H1 (cell line): Measurements from ENCODE around the gene SMIM33. TPM values are rescaled to one million over a fixed set of nuclear protein-coding genes. Genes with fewer than 3 reads are reported as not detected.

Source experiments
- CTCF ChIA-PET: fragments of 300-600 bp; sonication (Branson Sonifier 250); formaldehyde crosslinking; loops from one replicate; lab custom pipeline; 2021; ENCODE audit not compliant: partially characterized antibody; lab: Charles Lee
- POLR2A ChIA-PET: fragments of 300-600 bp; sonication (Branson Sonifier 250); formaldehyde crosslinking; loops from one replicate; lab custom pipeline; 2021; ENCODE audit warnings: inconsistent platforms; ENCODE audit not compliant: partially characterized antibody; lab: Charles Lee
- DNase-seq, 2 experiments: peaks; one replicate each; pipeline versions ENCODE4 v3.0.0 to v3.0.0-alpha.2; 2010 to 2022; ENCODE audit warnings: low spot score in 2 of 2, low read depth in 1 of 2, mixed read lengths in 1 of 2
- FAIRE-seq: peaks from 2 replicates; lab custom pipeline; 2011; peaks lifted over from hg19 to GRCh38; lab: Jason Lieb, UNC
- H2AFZ ChIP-seq: 2 replicates; pipeline ENCODE4 v1.8.1; 2012; ENCODE audit warnings: low read length, inconsistent platforms
- H2AK5ac ChIP-seq: 2 replicates; pipeline ENCODE4 v1.6.1; 2013; ENCODE audit warnings: low read depth, low read length
- H2BK120ac ChIP-seq: replicated peaks from 2 replicates; pipeline ENCODE3; 2013; ENCODE audit warnings: low read depth, low read length, inconsistent platforms
- H2BK12ac ChIP-seq: 2 replicates; pipeline ENCODE4 v1.6.1; 2013; ENCODE audit warnings: low read depth, low read length
- H2BK15ac ChIP-seq: 2 replicates; pipeline ENCODE4 v1.6.1; 2013; ENCODE audit warnings: low read length
- H2BK20ac ChIP-seq: 2 replicates; pipeline ENCODE4 v1.6.1; 2013; ENCODE audit warnings: low read length
- H2BK5ac ChIP-seq: 2 replicates; pipeline ENCODE4 v1.6.1; 2013; ENCODE audit warnings: low read depth, low read length
- H3K14ac ChIP-seq: 2 replicates; pipeline ENCODE4 v1.6.1; 2013; ENCODE audit warnings: inconsistent platforms; ENCODE audit not compliant: insufficient read length
- H3K18ac ChIP-seq: 2 replicates; pipeline ENCODE4 v1.6.1; 2013; ENCODE audit warnings: low read length; ENCODE audit errors: extremely low read depth
- H3K23ac ChIP-seq: 2 replicates; pipeline ENCODE4 v1.6.1; 2013; ENCODE audit warnings: inconsistent platforms; ENCODE audit not compliant: insufficient read length
- H3K23me2 ChIP-seq: 2 replicates; pipeline ENCODE4 v1.6.1; 2013; ENCODE audit warnings: low read depth, low read length
- H3K27ac ChIP-seq: 2 replicates; pipeline ENCODE4 v1.6.1; 2011; ENCODE audit warnings: low read depth, low read length, inconsistent platforms
- H3K27me3 ChIP-seq, 4 experiments: replicated peaks in 1 of 4; 1 replicate in 1 of 4; 2 replicates in 3 of 4; pipeline versions ENCODE4 v1.6.1 to v1.8.1; 2011 to 2013; ENCODE audit warnings: low read length in 3 of 4, mild to moderate bottlenecking in 3 of 4, inconsistent platforms in 2 of 4, mixed read lengths in 2 of 4, moderate library complexity in 1 of 4; ENCODE audit not compliant: control insufficient read depth in 3 of 4, insufficient read depth in 3 of 4; ENCODE audit errors: extremely low read depth in 1 of 4
- H3K36me3 ChIP-seq, 4 experiments: 2 replicates each; pipeline versions ENCODE4 v1.6.1 to v1.8.1; 2011 to 2013; ENCODE audit warnings: mild to moderate bottlenecking in 4 of 4, low read length in 3 of 4, moderate library complexity in 2 of 4, control low read depth in 1 of 4, inconsistent platforms in 1 of 4; ENCODE audit not compliant: insufficient read depth in 4 of 4, control insufficient read depth in 2 of 4
- H3K4ac ChIP-seq: replicated peaks from 2 replicates; pipeline ENCODE3; 2013; ENCODE audit warnings: low read length, low read depth, mixed read lengths, inconsistent platforms; ENCODE audit not compliant: insufficient read length
- H3K4me1 ChIP-seq, 4 experiments: replicated peaks in 1 of 4; 1 replicate in 1 of 4; 2 replicates in 3 of 4; pipeline versions ENCODE4 v1.6.1 to v1.8.1; 2011 to 2013; ENCODE audit warnings: low read length in 3 of 4, inconsistent platforms in 2 of 4, mixed read lengths in 1 of 4; ENCODE audit not compliant: insufficient read depth in 4 of 4, control insufficient read depth in 3 of 4
- H3K4me2 ChIP-seq, 2 experiments: 2 replicates each; pipeline versions ENCODE4 v1.6.1 to v1.8.1; 2011 to 2013; ENCODE audit warnings: low read depth in 2 of 2, low read length in 2 of 2, control low read depth in 1 of 2, inconsistent platforms in 1 of 2, mild to moderate bottlenecking in 1 of 2; ENCODE audit not compliant: insufficient read depth in 1 of 2
- H3K4me3 ChIP-seq, 4 experiments: fragments of 200-600, 300-600 bp in 1 of 4; sonication (generic), shearing (Covaris generic), sonication (Bioruptor Twin) in 1 of 4; 2 replicates each; pipeline versions ENCODE4 v1.5.1 to v1.8.1; 2011 to 2016; ENCODE audit warnings: low read length in 4 of 4, low read depth in 3 of 4, control low read depth in 2 of 4, inconsistent platforms in 2 of 4, mild to moderate bottlenecking in 2 of 4, mixed read lengths in 1 of 4, moderate library complexity in 1 of 4; ENCODE audit not compliant: insufficient read depth in 2 of 4; ENCODE audit errors: extremely low read depth in 1 of 4
- H3K56ac ChIP-seq: replicated peaks from 2 replicates; pipeline ENCODE3; 2013; ENCODE audit warnings: low read depth, mild to moderate bottlenecking, mixed read lengths, low read length, inconsistent platforms; ENCODE audit not compliant: insufficient read length
- H3K79me1 ChIP-seq: 2 replicates; pipeline ENCODE4 v1.6.1; 2013; ENCODE audit warnings: low read depth, low read length, control low read depth
- H3K79me2 ChIP-seq, 2 experiments: 2 replicates each; pipeline versions ENCODE4 v1.6.1 to v1.8.1; 2012 to 2013; ENCODE audit warnings: low read length in 2 of 2, mild to moderate bottlenecking in 2 of 2, inconsistent platforms in 1 of 2; ENCODE audit not compliant: insufficient read depth in 2 of 2, control insufficient read depth in 1 of 2
- H3K9ac ChIP-seq, 4 experiments: replicated peaks in 1 of 4; 1 replicate in 1 of 4; 2 replicates in 3 of 4; pipeline versions ENCODE4 v1.6.1 to v1.8.1; 2011 to 2013; ENCODE audit warnings: low read depth in 3 of 4, low read length in 3 of 4, control low read depth in 2 of 4, mild to moderate bottlenecking in 2 of 4, moderate library complexity in 2 of 4, inconsistent platforms in 1 of 4; ENCODE audit errors: extremely low read depth in 1 of 4
- H3K9me3 ChIP-seq, 2 experiments: 2 replicates each; pipeline versions ENCODE4 v1.6.1 to v1.8.1; 2012 to 2013; ENCODE audit warnings: mild to moderate bottlenecking in 2 of 2, moderate library complexity in 2 of 2, control low read depth in 1 of 2, inconsistent platforms in 1 of 2, low read depth in 1 of 2, low read length in 1 of 2, mixed read lengths in 1 of 2; ENCODE audit not compliant: insufficient read depth in 2 of 2
- H4K20me1 ChIP-seq, 2 experiments: replicated peaks in 1 of 2; 2 replicates each; pipeline versions ENCODE3 to v1.8.1; 2011 to 2013; ENCODE audit warnings: inconsistent platforms in 2 of 2, low read length in 2 of 2, mild to moderate bottlenecking in 1 of 2; ENCODE audit not compliant: insufficient read depth in 2 of 2, control insufficient read depth in 1 of 2
- H4K5ac ChIP-seq: 2 replicates; pipeline ENCODE4 v1.6.1; 2013; ENCODE audit warnings: low read length, low read depth, mixed read lengths, inconsistent platforms; ENCODE audit not compliant: insufficient read length
- H4K8ac ChIP-seq: 2 replicates; pipeline ENCODE4 v1.8.0; 2013; ENCODE audit warnings: mild to moderate bottlenecking, moderate library complexity, low read length, inconsistent platforms; ENCODE audit not compliant: insufficient read depth; ENCODE audit errors: extremely low read depth
- H4K91ac ChIP-seq: replicated peaks from 2 replicates; pipeline ENCODE3; 2013; ENCODE audit warnings: low read length, mixed read lengths, inconsistent platforms; ENCODE audit not compliant: insufficient read length
- EP300 ChIP-seq, 2 experiments: IDR thresholded peaks; 1 replicate in 1 of 2; 2 replicates in 1 of 2; pipeline ENCODE4 v1.6.1; 2011 to 2012; ENCODE audit warnings: low read depth in 2 of 2, low read length in 2 of 2, mild to moderate bottlenecking in 2 of 2, borderline replicate concordance in 1 of 2, inconsistent platforms in 1 of 2, moderate library complexity in 1 of 2
- WGBS, 2 experiments: shearing (Covaris generic) in 1 of 2; methylation state at CpG; one replicate each; pipeline versions ENCODE4 v1.1.6 to v1.1.7; 2013 to 2015; ENCODE audit warnings: low lambda C conversion rate in 2 of 2, mixed read lengths in 2 of 2, inconsistent platforms in 1 of 2, low coverage in 1 of 2, missing lambda C conversion rate in 1 of 2; ENCODE audit not compliant: insufficient replicate concordance in 2 of 2, insufficient coverage in 1 of 2, insufficient read length in 1 of 2; ENCODE audit errors: extremely low coverage in 1 of 2, missing lambda C conversion rate in 1 of 2; 5-methylcytosine and 5-hydroxymethylcytosine counted together
- polyA plus RNA-seq, 7 experiments: library from polyadenylated mRNA; depleted of rRNA in 3 of 7; stranded (reverse) in 5 of 7; unstranded in 2 of 7; fragments of >200 nt in 5 of 7; fragments of 200-250 nt in 2 of 7; gene quantifications; 1 replicate in 5 of 7; 2 replicates in 1 of 7; 4 replicates in 1 of 7; pipeline versions ENCODE4 v1.2.1 to v1.2.3, GENCODE V29; 2011 to 2013; ENCODE audit warnings: missing spikeins in 2 of 7, mixed read lengths in 2 of 7
- total RNA-seq: library from RNA; stranded (reverse); fragmentation: NEBNext Ultra II Directional; extraction: Animal tissue kit (Norgen Biotek cat#: 25700); gene quantifications from 2 replicates; pipeline ENCODE4 v1.2.1, GENCODE V29; 2021
- TF ChIP-seq, protein P1 (sequence below): IDR thresholded peaks from 2 replicates; pipeline ENCODE4 v1.6.1; 2012; ENCODE audit warnings: inconsistent platforms

SMIM33 gene
- total and polyA plus RNA-seq, 2 of the 8 experiments (the other 6 are each of a cell fraction or from before 2014, with no cell fraction given): not detected

DNA sequence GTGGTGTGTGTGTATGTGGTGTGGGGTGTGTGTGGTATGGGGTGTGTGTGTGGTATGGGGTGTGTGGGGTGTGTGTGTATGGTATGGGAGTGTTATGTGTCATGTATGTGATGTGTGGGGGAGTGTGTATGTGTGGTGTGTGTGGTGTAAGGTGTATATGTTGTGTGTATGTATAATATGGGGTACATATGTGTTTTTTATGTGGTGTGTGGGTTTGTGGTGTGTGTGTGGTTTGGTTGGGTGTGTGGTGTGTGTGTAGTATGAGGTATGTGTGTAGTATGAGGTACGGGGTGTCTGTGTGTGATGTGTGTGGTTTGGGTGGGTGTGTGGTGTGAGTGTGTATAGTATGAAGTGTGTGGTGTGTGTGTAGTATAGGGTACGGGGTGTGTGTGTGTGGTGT lies 19.6 kb upstream of the SMIM33 start:
- Histone ChIP-seq H2BK12ac (no peak overlapping the region), H2BK120ac (no peak overlapping the region), H3K18ac (no peak overlapping the region), H4K20me1 (peaks cover 0 to 19% of the 10 kb centered on the region in 2 experiments), H3K9ac (no peak overlapping the region), H2AFZ (no peak overlapping the region), H3K4ac (no peak overlapping the region), H3K4me2 (no peak overlapping the region), H3K27ac (no peak overlapping the region), H3K23me2 (peaks cover 26% of the 10 kb centered on the region; the same call in 1 of the 2 replicates), H2BK15ac (no peak overlapping the region), H2BK20ac (no peak overlapping the region), H3K36me3 (no peaks in the 10 kb centered on the region), H3K9me3 (no peaks in the 10 kb centered on the region), H3K56ac (peak overlapping the region; percentile 100), H3K79me2 (no peaks in the 10 kb centered on the region), H3K79me1 (no peaks in the 10 kb centered on the region; the same call in none of the 2 replicates), H2BK5ac (no peak overlapping the region), H4K91ac (no peak overlapping the region), H2AK5ac (no peak overlapping the region), H3K14ac (no peak overlapping the region), H3K27me3 (no peaks in the 10 kb centered on the region), H4K5ac (no peak overlapping the region), H3K4me3 (no peak overlapping the region), H4K8ac (no peak overlapping the region), H3K4me1 (no peaks in the 10 kb centered on the region), H3K23ac (no peak overlapping the region)
- FAIRE-seq (no peak), DNase-seq (no peak)
- ChIA-PET CTCF (interaction anchor here (1.5 kb wide), 1 partner anchor 29 kb away, joined by 4 read pairs; no protein-coding TSS in a partner anchor), POLR2A (no interaction called here)
- 88 to 100% methylated on average over 2 of the region's 2 CpGs for WGBS, 2 experiments
- TF ChIP-seq, protein P1, sequence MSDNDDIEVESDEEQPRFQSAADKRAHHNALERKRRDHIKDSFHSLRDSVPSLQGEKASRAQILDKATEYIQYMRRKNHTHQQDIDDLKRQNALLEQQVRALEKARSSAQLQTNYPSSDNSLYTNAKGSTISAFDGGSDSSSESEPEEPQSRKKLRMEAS: no peak
- TF ChIP-seq EP300 (IDR thresholded peaks at IDR 0.05; ENCODE audit: borderline replicate concordance in 1 of 2, low read depth in 2 of 2, low read length in 2 of 2): no peak
